Measurements from ENCODE around the gene CDK11B.
A peak's percentile ranks its signal among the peaks of the same experiment; 100 is the strongest.

The CDK11B gene

GRCh38 chr1:1625824-1626206, 33.0 kb downstream of the CDK11B start:
- no peak for TF ChIP-seq CTCF (IDR thresholded peaks at IDR 0.05; ENCODE audit: low read depth, low read length)
- no peak overlapping the region for H3K4me3 ChIP-seq (ENCODE audit: low read depth, low read length)
- H3K9me3 ChIP-seq: no peaks in the 10 kb centered on the region
- H3K4me1 ChIP-seq: peaks cover 4% of the 10 kb centered on the region
- H3K36me3 ChIP-seq: no peaks in the 10 kb centered on the region
- H3K27me3 ChIP-seq: no peaks in the 10 kb centered on the region
- DNase-seq: no peak

- peaks cover 4% of the 10 kb centered on the region for H3K4me1 ChIP-seq
- no peak overlapping the region for H3K4me3 ChIP-seq (ENCODE audit: low read depth, low read length)
- H3K9me3 ChIP-seq: no peaks in the 10 kb centered on the region
- H3K27me3 ChIP-seq: no peaks in the 10 kb centered on the region
- no peaks in the 10 kb centered on the region for H3K36me3 ChIP-seq
- TF ChIP-seq CTCF (IDR thresholded peaks at IDR 0.05; ENCODE audit: low read depth, low read length): no peak
- DNase-seq: peak; percentile 12
Observed at GRCh38 chr1:1625404-1625775, 33.4 kb downstream of the CDK11B start.

GRCh38 chr1:1624443-1625403, 34.1 kb downstream of the CDK11B start:
- peak; percentile 5; the same call in 1 of the 2 replicates for TF ChIP-seq CTCF (IDR thresholded peaks at IDR 0.05; ENCODE audit: low read depth, low read length)
- Histone ChIP-seq H3K4me3 (ENCODE audit: low read depth, low read length) (no peak overlapping the region), H3K36me3 (no peaks in the 10 kb centered on the region), H3K9me3 (no peaks in the 10 kb centered on the region), H3K4me1 (peaks cover 4% of the 10 kb centered on the region), H3K27me3 (no peaks in the 10 kb centered on the region)
- DNase-seq: peak; percentile 91

- DNase-seq: peak; percentile 11
- Histone ChIP-seq H3K36me3 (no peaks in the 10 kb centered on the region), H3K27me3 (no peaks in the 10 kb centered on the region), H3K4me1 (peaks cover 4% of the 10 kb centered on the region), H3K4me3 (ENCODE audit: low read depth, low read length) (no peak overlapping the region), H3K9me3 (no peaks in the 10 kb centered on the region)
- no peak for TF ChIP-seq CTCF (IDR thresholded peaks at IDR 0.05; ENCODE audit: low read depth, low read length)
Observed at GRCh38 chr1:1623631-1624442, 35.0 kb downstream of the CDK11B start.

GRCh38 chr1:1623181-1623630, 35.6 kb downstream of the CDK11B start:
- no peak for TF ChIP-seq CTCF (IDR thresholded peaks at IDR 0.05; ENCODE audit: low read depth, low read length)
- H3K4me3 ChIP-seq (ENCODE audit: low read depth, low read length): no peak overlapping the region
- peaks cover 4% of the 10 kb centered on the region for H3K4me1 ChIP-seq
- no peaks in the 10 kb centered on the region for H3K27me3 ChIP-seq
- no peak for DNase-seq
- no peaks in the 10 kb centered on the region for H3K36me3 ChIP-seq
- H3K9me3 ChIP-seq: no peaks in the 10 kb centered on the region
